Measurements from ENCODE around the gene LINS1. TPM values are rescaled to one million over a fixed set of nuclear protein-coding genes. Genes with fewer than 3 reads are reported as not detected.

Gene LINS1
- total RNA-seq, 2 experiments from 2014 or later = 41.7 to 43.8 TPM

- H3K4me3 Mint-ChIP-seq = no peak overlapping the region
- peaks cover 17% of the 10 kb centered on the region for H3K4me1 Mint-ChIP-seq
- H3K27me3 Mint-ChIP-seq = no peaks in the 10 kb centered on the region
- ATAC-seq (no peak), DNase-seq (no peak)
- peaks cover 20% of the 10 kb centered on the region for H3K36me3 Mint-ChIP-seq (ENCODE audit: low read depth)
- intact Hi-C loops (cut with DNase I, micrococcal nuclease) = loop anchor here in 1 of 2 experiments (1.0 kb wide), 1 partner anchor 245 kb away; no protein-coding TSS in a partner anchor
- H3K9me3 Mint-ChIP-seq (ENCODE audit: low read depth) = no peaks in the 10 kb centered on the region
- CTCF ChIA-PET = interaction anchor here (0.5 kb wide), 1 partner anchor 249 kb away, joined by 5 read pairs; no protein-coding TSS in a partner anchor
- POLR2A ChIA-PET = no interaction called here
- H3K27ac Mint-ChIP-seq = no peak overlapping the region
Measured at GRCh38 chr15:100628746-100629145, 26.8 kb upstream of the LINS1 start.

- Mint-ChIP-seq H3K4me1 (peaks cover 12% of the 10 kb centered on the region), H3K9me3 (ENCODE audit: low read depth) (no peaks in the 10 kb centered on the region), H3K36me3 (ENCODE audit: low read depth) (peaks cover 20% of the 10 kb centered on the region), H3K4me3 (no peak overlapping the region), H3K27ac (no peak overlapping the region), H3K27me3 (no peaks in the 10 kb centered on the region)
- intact Hi-C loops (cut with DNase I, micrococcal nuclease) = loop anchor here (1.0 to 2.0 kb wide), 4 partner anchors 245 to 379 kb away; partner anchors contain the start of gene LRRK1 (in 2 of the 2)
- ATAC-seq = peak; percentile 84
- ChIA-PET POLR2A (no interaction called here), CTCF (interaction anchor here (0.9 to 1.5 kb wide), 8 partner anchors 21 to 380 kb away, joined by 3 to 9 read pairs (median 6); no protein-coding TSS in a partner anchor)
- peak; percentile 72 for DNase-seq
Measured at GRCh38 chr15:100627789-100628395, 25.9 kb upstream of the LINS1 start.

- ChIA-PET POLR2A (no interaction called here), CTCF (no interaction called here)
- Mint-ChIP-seq H3K9me3 (ENCODE audit: low read depth) (no peaks in the 10 kb centered on the region), H3K27me3 (no peaks in the 10 kb centered on the region), H3K4me1 (peaks cover 4% of the 10 kb centered on the region), H3K4me3 (no peak overlapping the region), H3K27ac (no peak overlapping the region), H3K36me3 (ENCODE audit: low read depth) (peaks cover 14% of the 10 kb centered on the region)
- DNase-seq = no peak
- intact Hi-C loops (cut with DNase I, micrococcal nuclease) = no loop called here
- no peak for ATAC-seq
Measured at GRCh38 chr15:100623301-100623700, 21.3 kb upstream of the LINS1 start.

- no peak for DNase-seq
- ATAC-seq = no peak
- Mint-ChIP-seq H3K9me3 (ENCODE audit: low read depth) (no peaks in the 10 kb centered on the region), H3K4me1 (peaks cover 3% of the 10 kb centered on the region), H3K36me3 (ENCODE audit: low read depth) (peaks cover 45% of the 10 kb centered on the region), H3K4me3 (no peak overlapping the region), H3K27ac (no peak overlapping the region), H3K27me3 (no peaks in the 10 kb centered on the region)
- intact Hi-C loops (cut with DNase I, micrococcal nuclease) = no loop called here
- CTCF ChIA-PET = no interaction called here
- POLR2A ChIA-PET = interaction anchor here (2.0 kb wide), 1 partner anchor 14 kb away, joined by 5 read pairs; the partner anchor contains the start of genes ASB7 and LINS1
Measured at GRCh38 chr15:100616700-100617099, 14.7 kb upstream of the LINS1 start.

GRCh38 chr15:100615801-100616200 is 13.8 kb upstream of the LINS1 start:
- ChIA-PET POLR2A (no interaction called here), CTCF (interaction anchor here (0.9 kb wide), 1 partner anchor 11 kb away, joined by 3 read pairs; no protein-coding TSS in a partner anchor)
- no peak for ATAC-seq
- Mint-ChIP-seq H3K9me3 (ENCODE audit: low read depth) (no peaks in the 10 kb centered on the region), H3K4me1 (peaks cover 3% of the 10 kb centered on the region), H3K4me3 (no peak overlapping the region), H3K27ac (no peak overlapping the region), H3K36me3 (ENCODE audit: low read depth) (peaks cover 42% of the 10 kb centered on the region), H3K27me3 (no peaks in the 10 kb centered on the region)
- DNase-seq = no peak
- intact Hi-C loops (cut with DNase I, micrococcal nuclease) = no loop called here

GRCh38 chr15:100614918-100615317 is 12.9 kb upstream of the LINS1 start:
- no peaks in the 10 kb centered on the region for H3K9me3 Mint-ChIP-seq (ENCODE audit: low read depth)
- ChIA-PET POLR2A (no interaction called here), CTCF (interaction anchor here (0.9 kb wide), 1 partner anchor 10 kb away, joined by 3 read pairs; no protein-coding TSS in a partner anchor)
- H3K27me3 Mint-ChIP-seq = no peaks in the 10 kb centered on the region
- H3K4me1 Mint-ChIP-seq = peaks cover 3% of the 10 kb centered on the region
- ATAC-seq (no peak), DNase-seq (no peak)
- no peak overlapping the region for H3K27ac Mint-ChIP-seq
- H3K4me3 Mint-ChIP-seq = no peak overlapping the region
- peaks cover 44% of the 10 kb centered on the region for H3K36me3 Mint-ChIP-seq (ENCODE audit: low read depth)
- intact Hi-C loops (cut with DNase I, micrococcal nuclease) = no loop called here

- peaks cover 3% of the 10 kb centered on the region for H3K4me1 Mint-ChIP-seq
- H3K36me3 Mint-ChIP-seq (ENCODE audit: low read depth) = peaks cover 43% of the 10 kb centered on the region
- CTCF ChIA-PET = interaction anchor here (0.9 to 2.7 kb wide), 2 partner anchors 9 to 13 kb away, joined by 6 to 8 read pairs; no protein-coding TSS in a partner anchor
- H3K27ac Mint-ChIP-seq = no peak overlapping the region
- no peak overlapping the region for H3K4me3 Mint-ChIP-seq
- ATAC-seq (no peak), DNase-seq (no peak)
- intact Hi-C loops (cut with DNase I, micrococcal nuclease) = no loop called here
- POLR2A ChIA-PET = interaction anchor here (0.6 kb wide), 1 partner anchor 659 kb away, joined by 3 read pairs; no protein-coding TSS in a partner anchor
- no peaks in the 10 kb centered on the region for H3K27me3 Mint-ChIP-seq
- H3K9me3 Mint-ChIP-seq (ENCODE audit: low read depth) = no peaks in the 10 kb centered on the region
Measured at GRCh38 chr15:100614336-100614735, 12.4 kb upstream of the LINS1 start.

GRCh38 chr15:100613208-100613607 is 11.2 kb upstream of the LINS1 start:
- H3K27me3 Mint-ChIP-seq = no peaks in the 10 kb centered on the region
- CTCF ChIA-PET = interaction anchor here (2.7 kb wide), 1 partner anchor 14 kb away, joined by 8 read pairs; no protein-coding TSS in a partner anchor
- H3K4me1 Mint-ChIP-seq = peaks cover 3% of the 10 kb centered on the region
- no peak overlapping the region for H3K4me3 Mint-ChIP-seq
- H3K9me3 Mint-ChIP-seq (ENCODE audit: low read depth) = no peaks in the 10 kb centered on the region
- ATAC-seq = no peak
- intact Hi-C loops (cut with DNase I, micrococcal nuclease) = no loop called here
- peaks cover 38% of the 10 kb centered on the region for H3K36me3 Mint-ChIP-seq (ENCODE audit: low read depth)
- H3K27ac Mint-ChIP-seq = no peak overlapping the region
- DNase-seq = no peak
- POLR2A ChIA-PET = interaction anchor here (0.7 kb wide), 1 partner anchor 685 kb away, joined by 3 read pairs; no protein-coding TSS in a partner anchor

GRCh38 chr15:100612539-100612938 is 10.6 kb upstream of the LINS1 start:
- POLR2A ChIA-PET = no interaction called here
- H3K36me3 Mint-ChIP-seq (ENCODE audit: low read depth) = peaks cover 38% of the 10 kb centered on the region

GRCh38 chr15:100602823-100603393 is 924 bp upstream of the LINS1 start:
- H3K36me3 Mint-ChIP-seq (ENCODE audit: low read depth) = peaks cover 42% of the 10 kb centered on the region

More at GRCh38 chr15:100612539-100612938, 10.6 kb upstream of the LINS1 start:
- no peaks in the 10 kb centered on the region for H3K27me3 Mint-ChIP-seq
- no peaks in the 10 kb centered on the region for H3K9me3 Mint-ChIP-seq (ENCODE audit: low read depth)
- intact Hi-C loops (cut with DNase I, micrococcal nuclease) = no loop called here
- H3K4me1 Mint-ChIP-seq = peaks cover 3% of the 10 kb centered on the region
- H3K4me3 Mint-ChIP-seq = no peak overlapping the region
- DNase-seq (no peak), ATAC-seq (no peak)
- CTCF ChIA-PET = interaction anchor here (1.5 to 2.7 kb wide), 2 partner anchors 14 to 263 kb away, joined by 3 to 8 read pairs; no protein-coding TSS in a partner anchor
- no peak overlapping the region for H3K27ac Mint-ChIP-seq

GRCh38 chr15:100601617-100602063 is 344 bp downstream of the LINS1 start:
- Mint-ChIP-seq H3K27ac (no peak overlapping the region), H3K9me3 (ENCODE audit: low read depth) (no peaks in the 10 kb centered on the region), H3K27me3 (no peaks in the 10 kb centered on the region), H3K4me1 (peaks cover 61% of the 10 kb centered on the region), H3K36me3 (ENCODE audit: low read depth) (peaks cover 42% of the 10 kb centered on the region), H3K4me3 (no peak overlapping the region)
- ChIA-PET CTCF (interaction anchor here (0.7 to 1.4 kb wide), 3 partner anchors 11 to 672 kb away, joined by 3 to 8 read pairs (median 4); no protein-coding TSS in a partner anchor), POLR2A (interaction anchor here (0.6 to 1.5 kb wide), 4 partner anchors 9 to 422 kb away, joined by 3 to 5 read pairs (median 4); no protein-coding TSS in a partner anchor)
- intact Hi-C loops (cut with DNase I, micrococcal nuclease) = loop anchor here (1.0 to 5.0 kb wide), 10 partner anchors 251 to 1349 kb away; partner anchors contain the start of genes LRRC28 (in 2 of the 2), SNRPA1 (in 2 of the 2), LYSMD4 (in 1 of the 2) and MEF2A (in 1 of the 2)
- ATAC-seq (peak; percentile 5), DNase-seq (no peak)

More at GRCh38 chr15:100602823-100603393, 924 bp upstream of the LINS1 start:
- ATAC-seq = peak; percentile 57
- peak; percentile 77 for DNase-seq
- Mint-ChIP-seq H3K27me3 (no peaks in the 10 kb centered on the region), H3K4me1 (peaks cover 54% of the 10 kb centered on the region), H3K9me3 (ENCODE audit: low read depth) (no peaks in the 10 kb centered on the region), H3K4me3 (no peak overlapping the region), H3K27ac (no peak overlapping the region)
- ChIA-PET POLR2A (interaction anchor here (0.5 to 1.5 kb wide), 5 partner anchors 14 to 698 kb away, joined by 3 to 5 read pairs (median 4); no protein-coding TSS in a partner anchor), CTCF (interaction anchor here (0.6 to 1.4 kb wide), 5 partner anchors 12 to 677 kb away, joined by 3 to 8 read pairs (median 3); no protein-coding TSS in a partner anchor)
- intact Hi-C loops (cut with DNase I, micrococcal nuclease) = loop anchor here (1.0 to 5.0 kb wide), 10 partner anchors 253 to 1351 kb away; partner anchors contain the start of genes LRRC28 (in 2 of the 2), LYSMD4 (in 1 of the 2), MEF2A (in 1 of the 2) and SELENOS (in 1 of the 2)

Data from activated CD4-positive, alpha-beta T cell treated with anti-CD3 and anti-CD28 coated beads for 36 hours (primary cell).